Measurements from ENCODE around the gene UIMC1.

DNA sequence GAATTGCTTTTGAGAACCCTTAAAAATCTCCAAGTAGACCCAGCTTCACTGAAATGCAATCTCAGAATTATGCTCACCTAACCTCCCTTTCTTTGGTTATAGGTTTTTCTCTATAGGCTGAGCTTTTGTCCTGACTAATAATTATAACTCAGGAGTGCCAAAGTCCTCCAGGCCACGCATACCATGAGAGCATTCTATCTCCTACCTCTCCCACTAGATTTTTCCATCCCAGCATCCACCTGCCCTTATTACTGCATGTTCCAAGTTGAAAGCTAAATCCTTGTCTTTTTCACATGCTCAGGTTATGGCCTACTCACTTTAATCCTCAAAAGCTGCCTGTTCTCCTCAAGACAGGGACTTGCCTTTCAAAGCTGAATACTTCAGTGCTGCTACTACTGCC is 38.1 kb upstream of the UIMC1 start:
- TF ChIP-seq EZH2 (IDR thresholded peaks at IDR 0.05; ENCODE audit: borderline replicate concordance): no peak
- no peak for TF ChIP-seq CTCF (IDR thresholded peaks at IDR 0.05; ENCODE audit: poor library complexity)
